Chondrocyte (in vitro differentiated cells): ENCODE measurements around the gene CUL9. TPM values are rescaled to one million over a fixed set of nuclear protein-coding genes. Genes with fewer than 3 reads are reported as not detected.

ENCODE experiments used
- DNase-seq: peaks from one replicate; pipeline ENCODE4 v3.0.0; 2021; ENCODE audit warnings: mixed read lengths, low spot score
- H3K27ac Mint-ChIP-seq: one replicate; pipeline ENCODE4 v1.8.0; 2021; ENCODE audit warnings: mild to moderate bottlenecking, moderate library complexity, mixed read lengths; ENCODE audit not compliant: unreplicated experiment
- H3K27me3 Mint-ChIP-seq: 2 replicates; pipeline ENCODE4 v1.8.0; 2021; ENCODE audit warnings: low read depth, mixed read lengths
- H3K36me3 Mint-ChIP-seq: 2 replicates; pipeline ENCODE4 v1.8.0; 2021; ENCODE audit warnings: low read depth, mixed read lengths
- H3K4me1 Mint-ChIP-seq: 2 replicates; pipeline ENCODE4 v1.8.0; 2021; ENCODE audit warnings: low read depth, mild to moderate bottlenecking, mixed read lengths
- H3K4me3 Mint-ChIP-seq: one replicate; pipeline ENCODE4 v1.8.0; 2021; ENCODE audit warnings: mild to moderate bottlenecking, moderate library complexity, mixed read lengths; ENCODE audit not compliant: unreplicated experiment
- H3K9me3 Mint-ChIP-seq: 2 replicates; pipeline ENCODE4 v1.8.0; 2021; ENCODE audit warnings: low read depth, mixed read lengths
- CTCF ChIP-seq: fragments of 200-600 bp; sonication (generic); IDR thresholded peaks from 2 replicates; pipeline ENCODE4 v1.5.0; 2021; ENCODE audit warnings: antibody characterized with exemption, mild to moderate bottlenecking, moderate library complexity
- total RNA-seq: library from RNA; stranded (reverse); gene quantifications from 3 replicates; pipeline ENCODE4 v1.2.1, GENCODE V29; 2021

CUL9 gene
- total RNA-seq, 1 donor from 2014 or later, result 19.8 TPM

GRCh38 chr6:43256670-43257366, 74.8 kb downstream of the CUL9 start:
- Mint-ChIP-seq H3K27ac (no peak overlapping the region), H3K9me3 (no peaks in the 10 kb centered on the region), H3K36me3 (no peaks in the 10 kb centered on the region), H3K4me1 (peaks cover 4% of the 10 kb centered on the region), H3K27me3 (peaks cover 6% of the 10 kb centered on the region), H3K4me3 (no peak overlapping the region)
- no peak for TF ChIP-seq CTCF
- peak; percentile 28 for DNase-seq

GRCh38 chr6:43257367-43258145, 75.6 kb downstream of the CUL9 start:
- Mint-ChIP-seq H3K4me3 (no peak overlapping the region), H3K36me3 (no peaks in the 10 kb centered on the region), H3K4me1 (peaks cover 3% of the 10 kb centered on the region), H3K9me3 (no peaks in the 10 kb centered on the region), H3K27me3 (peaks cover 6% of the 10 kb centered on the region), H3K27ac (no peak overlapping the region)
- peak; percentile 38 for DNase-seq
- no peak for TF ChIP-seq CTCF

- no peak overlapping the region for H3K4me3 Mint-ChIP-seq
- no peak for TF ChIP-seq CTCF
- peaks cover 3% of the 10 kb centered on the region for H3K4me1 Mint-ChIP-seq
- DNase-seq, result no peak
- H3K36me3 Mint-ChIP-seq, result no peaks in the 10 kb centered on the region
- peaks cover 3% of the 10 kb centered on the region for H3K27me3 Mint-ChIP-seq
- H3K27ac Mint-ChIP-seq, result no peak overlapping the region
- no peaks in the 10 kb centered on the region for H3K9me3 Mint-ChIP-seq
Observed at GRCh38 chr6:43258180-43258579, 76.2 kb downstream of the CUL9 start.

GRCh38 chr6:43258807-43259686, 77.1 kb downstream of the CUL9 start:
- no peak overlapping the region for H3K27ac Mint-ChIP-seq
- peaks cover 3% of the 10 kb centered on the region for H3K4me1 Mint-ChIP-seq
- H3K27me3 Mint-ChIP-seq, result peaks cover 3% of the 10 kb centered on the region
- H3K36me3 Mint-ChIP-seq, result no peaks in the 10 kb centered on the region
- DNase-seq, result peak; percentile 91
- no peak overlapping the region for H3K4me3 Mint-ChIP-seq
- H3K9me3 Mint-ChIP-seq, result no peaks in the 10 kb centered on the region
- TF ChIP-seq CTCF, result no peak

- Mint-ChIP-seq H3K27ac (no peak overlapping the region), H3K36me3 (no peaks in the 10 kb centered on the region)
Observed at GRCh38 chr6:43260791-43261190, 78.8 kb downstream of the CUL9 start.

More at GRCh38 chr6:43260791-43261190, 78.8 kb downstream of the CUL9 start:
- Mint-ChIP-seq H3K27me3 (no peaks in the 10 kb centered on the region), H3K4me3 (no peak overlapping the region), H3K4me1 (peaks cover 3% of the 10 kb centered on the region), H3K9me3 (no peaks in the 10 kb centered on the region)
- no peak for DNase-seq
- no peak for TF ChIP-seq CTCF
